ENCODE measurements around the gene SH2B3.

SH2B3 gene

GRCh38 chr12:111409780-111410430 lies 4.2 kb downstream of the SH2B3 start:
- no peak for DNase-seq

- DNase-seq = no peak
These were observed 4.9 kb downstream of the SH2B3 start for GRCh38 chr12:111410431-111411184.

GRCh38 chr12:111411185-111411764 lies 5.6 kb downstream of the SH2B3 start:
- DNase-seq = no peak

- DNase-seq = no peak
These were observed 6.5 kb downstream of the SH2B3 start for GRCh38 chr12:111412007-111412829.

GRCh38 chr12:111412830-111413441 lies 7.2 kb downstream of the SH2B3 start:
- DNase-seq = no peak

GRCh38 chr12:111413442-111414086 lies 7.8 kb downstream of the SH2B3 start:
- no peak for DNase-seq

- no peak for DNase-seq
These were observed 9.1 kb downstream of the SH2B3 start for GRCh38 chr12:111414711-111415252.

- no peak for DNase-seq
These were observed 11.6 kb downstream of the SH2B3 start for GRCh38 chr12:111417290-111417689.

GRCh38 chr12:111417784-111418593 lies 12.3 kb downstream of the SH2B3 start:
- DNase-seq = no peak

- DNase-seq = no peak
These were observed 12.8 kb downstream of the SH2B3 start for GRCh38 chr12:111418594-111418880.

- DNase-seq = no peak
These were observed 14.1 kb downstream of the SH2B3 start for GRCh38 chr12:111419784-111420183.

GRCh38 chr12:111420494-111420893 lies 14.8 kb downstream of the SH2B3 start:
- DNase-seq = no peak

GRCh38 chr12:111424189-111424792 lies 18.6 kb downstream of the SH2B3 start:
- no peak for DNase-seq

GRCh38 chr12:111424793-111425251 lies 19.1 kb downstream of the SH2B3 start:
- DNase-seq = no peak

GRCh38 chr12:111425655-111426054 lies 19.9 kb downstream of the SH2B3 start:
- DNase-seq = no peak

GRCh38 chr12:111426344-111427185 lies 20.8 kb downstream of the SH2B3 start:
- DNase-seq = no peak

- no peak for DNase-seq
These were observed 21.8 kb downstream of the SH2B3 start for GRCh38 chr12:111427417-111428074.

GRCh38 chr12:111428081-111428727 lies 22.5 kb downstream of the SH2B3 start:
- no peak for DNase-seq

- DNase-seq = no peak
These were observed 23.0 kb downstream of the SH2B3 start for GRCh38 chr12:111428728-111429175.

Measured in NCI-H526 treated with DMSO at 0.1 percent for 48 hours (cell line).